Hematopoietic multipotent progenitor cell (in vitro differentiated cells): Measurements from ENCODE around the gene CCDC13. TPM values are rescaled to one million over a fixed set of nuclear protein-coding genes. Genes with fewer than 3 reads are reported as not detected.
A peak's percentile ranks its signal among the peaks of the same experiment; 100 is the strongest.
"Not testable (repeated sequence)": the region's sequence is repeated elsewhere in the genome, so short reads cannot be mapped to it uniquely, and the experiment has no call there.

Source experiments
- DNase-seq, 3 donors: peaks; one replicate each; pipeline ENCODE4 v3.0.0-alpha.2; 2011 to 2015; ENCODE audit warnings: low read depth in 2 of 3, low spot score in 2 of 3
- total RNA-seq: library from RNA; depleted of rRNA; stranded (reverse); fragments of >200 nt; gene quantifications from one replicate; pipeline ENCODE4 v1.2.3, GENCODE V29; 2012

The CCDC13 gene
- 1.1 TPM for total RNA-seq

- DNase-seq = peak; percentile 65 to 98 (median 97)
Observed at GRCh38 chr3:42772670-42773408, at the start of gene CCDC13. CCDC13 (minus strand) TSS chr3:42773253; CDS start chr3:42758345, 14,908 bp downstream.

- no peak for DNase-seq
Observed at GRCh38 chr3:42822828-42823227, 49.8 kb upstream of the CCDC13 start.

GRCh38 chr3:42820746-42821051 lies 47.6 kb upstream of the CCDC13 start:
- DNase-seq = no peak

GRCh38 chr3:42819351-42819965 lies 46.4 kb upstream of the CCDC13 start:
- no peak for DNase-seq

GRCh38 chr3:42815826-42816225 lies 42.8 kb upstream of the CCDC13 start:
- DNase-seq = no peak

- no peak for DNase-seq
Observed at GRCh38 chr3:42814914-42815507, 42.0 kb upstream of the CCDC13 start.

- no peak for DNase-seq
Observed at GRCh38 chr3:42814246-42814645, 41.2 kb upstream of the CCDC13 start.

GRCh38 chr3:42811118-42811883 lies 38.2 kb upstream of the CCDC13 start:
- peak in 2 of 3 donors; percentile 50 to 53 for DNase-seq

- DNase-seq = not testable (repeated sequence)
Observed at GRCh38 chr3:42810706-42811105, 37.7 kb upstream of the CCDC13 start.

- no peak for DNase-seq
Observed at GRCh38 chr3:42809202-42809601, 36.1 kb upstream of the CCDC13 start, which contains the start of gene ACKR2. ACKR2 (plus strand) TSS chr3:42809445; CDS start chr3:42864503, 55,058 bp downstream.

- no peak for DNase-seq
Observed at GRCh38 chr3:42807929-42808328, 34.9 kb upstream of the CCDC13 start.

- DNase-seq = no peak
Observed at GRCh38 chr3:42805141-42805821, 32.2 kb upstream of the CCDC13 start.

- DNase-seq = no peak
Observed at GRCh38 chr3:42804831-42805132, 31.7 kb upstream of the CCDC13 start.

- DNase-seq = peak; percentile 75 to 95 (median 93)
Observed at GRCh38 chr3:42804106-42804830, 31.2 kb upstream of the CCDC13 start, which contains the start of gene HIGD1A. HIGD1A (minus strand) TSS chr3:42804490; CDS start chr3:42794253, 10,237 bp downstream.

- peak; percentile 10 to 66 (median 40) for DNase-seq
Observed at GRCh38 chr3:42803414-42804105, 30.5 kb upstream of the CCDC13 start.

- no peak for DNase-seq
Observed at GRCh38 chr3:42802876-42803413, 29.9 kb upstream of the CCDC13 start.

GRCh38 chr3:42801784-42802183 lies 28.7 kb upstream of the CCDC13 start:
- DNase-seq = no peak

- no peak for DNase-seq
Observed at GRCh38 chr3:42801048-42801620, 28.1 kb upstream of the CCDC13 start.

- DNase-seq = peak in 1 of 3 donors; percentile 29
Observed at GRCh38 chr3:42800251-42800650, 27.2 kb upstream of the CCDC13 start.
